Activated naive CD8-positive, alpha-beta T cell (primary cell): Measurements from ENCODE around the gene MRPL20.
"Not testable (repeated sequence)": the region's sequence is repeated elsewhere in the genome, so short reads cannot be mapped to it uniquely, and the experiment has no call there.

Experiments
- H3K27ac Mint-ChIP-seq: one replicate; pipeline ENCODE4 v1.8.0; 2021; ENCODE audit warnings: mixed read lengths
- H3K27me3 Mint-ChIP-seq: one replicate; pipeline ENCODE4 v1.8.0; 2021; ENCODE audit warnings: mixed read lengths
- H3K36me3 Mint-ChIP-seq: one replicate; pipeline ENCODE4 v1.8.0; 2021; ENCODE audit warnings: mixed read lengths
- H3K4me1 Mint-ChIP-seq: one replicate; pipeline ENCODE4 v1.8.0; 2021; ENCODE audit warnings: low read depth, mixed read lengths
- H3K4me3 Mint-ChIP-seq: one replicate; pipeline ENCODE4 v1.8.0; 2021; ENCODE audit warnings: mild to moderate bottlenecking, mixed read lengths
- H3K9me3 Mint-ChIP-seq: one replicate; pipeline ENCODE4 v1.8.0; 2021; ENCODE audit warnings: low read depth, mixed read lengths

The MRPL20 gene

DNA sequence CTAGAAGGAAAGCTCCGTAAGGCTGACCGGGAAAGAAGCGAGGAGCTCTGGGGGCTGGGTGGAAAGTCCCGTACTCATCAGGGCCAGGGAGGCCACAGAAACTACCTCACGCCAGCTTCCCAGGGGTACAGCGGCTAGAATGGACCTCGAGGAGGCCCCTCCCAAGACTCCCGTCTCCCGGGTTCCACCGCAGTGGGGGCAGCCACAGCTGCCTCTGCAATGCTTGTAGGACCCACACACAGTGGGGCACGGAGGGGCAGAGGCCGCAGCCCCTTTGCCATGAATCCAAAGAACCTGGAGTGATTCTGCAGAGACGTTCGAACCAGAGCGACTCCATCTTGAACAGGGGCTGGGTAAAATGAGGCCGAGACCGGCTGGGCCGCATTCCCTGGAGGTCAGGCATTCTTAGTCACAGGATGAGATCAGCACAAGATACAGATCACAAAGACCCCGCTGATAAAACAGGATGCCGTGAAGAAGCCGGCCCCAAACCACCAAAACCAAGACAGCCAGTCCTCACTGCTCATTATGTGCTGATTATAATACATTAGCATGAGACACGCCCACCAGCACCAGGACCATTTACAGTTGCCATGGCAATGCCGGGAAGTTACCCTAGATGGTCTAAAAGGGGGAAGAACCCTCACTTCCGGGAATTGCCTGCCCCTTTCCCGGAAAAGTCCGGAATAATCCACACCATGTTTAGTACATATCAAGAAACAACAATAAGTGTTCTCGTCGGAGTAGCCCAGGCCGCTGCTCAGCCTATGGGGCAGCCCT lies 15.6 kb upstream of the MRPL20 start:
- Mint-ChIP-seq H3K27ac (no peak overlapping the region), H3K9me3 (no peaks in the 10 kb centered on the region), H3K4me3 (no peak overlapping the region)

DNA sequence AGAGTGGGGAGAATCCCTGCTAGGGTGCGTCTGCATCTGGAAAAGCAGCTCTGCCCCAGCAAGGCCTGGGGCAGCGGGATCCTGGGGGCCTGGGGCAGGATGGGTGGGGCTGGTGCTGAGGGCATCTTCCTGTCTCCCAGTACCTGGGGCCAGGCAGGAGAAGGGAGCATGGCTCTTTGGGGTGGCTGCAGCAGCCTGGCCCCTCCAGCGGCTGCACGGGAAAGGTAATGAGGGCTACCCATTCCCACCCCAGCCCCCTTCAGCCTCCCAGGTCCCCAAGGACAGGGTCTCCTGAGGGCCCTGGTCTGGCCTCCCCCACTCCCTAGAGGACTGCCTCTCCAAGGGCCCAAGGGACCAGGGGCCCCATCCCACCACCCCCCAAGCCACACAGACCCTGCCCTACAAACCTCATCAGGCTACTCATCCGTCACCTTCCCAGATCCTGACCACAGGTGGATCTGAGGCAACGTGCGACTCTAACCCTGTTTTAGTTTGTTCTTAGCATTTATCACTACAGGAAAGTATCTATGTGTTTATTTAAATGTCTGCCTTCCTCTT lies 14.9 kb upstream of the MRPL20 start:
- Mint-ChIP-seq H3K36me3 (no peaks in the 10 kb centered on the region), H3K4me3 (no peak overlapping the region), H3K9me3 (no peaks in the 10 kb centered on the region), H3K4me1 (peaks cover 2% of the 10 kb centered on the region), H3K27ac (no peak overlapping the region), H3K27me3 (no peaks in the 10 kb centered on the region)

More for the DNA sequence above, 15.6 kb upstream of the MRPL20 start:
- H3K4me1 Mint-ChIP-seq = peaks cover 2% of the 10 kb centered on the region
- no peaks in the 10 kb centered on the region for H3K36me3 Mint-ChIP-seq
- H3K27me3 Mint-ChIP-seq = no peaks in the 10 kb centered on the region

DNA sequence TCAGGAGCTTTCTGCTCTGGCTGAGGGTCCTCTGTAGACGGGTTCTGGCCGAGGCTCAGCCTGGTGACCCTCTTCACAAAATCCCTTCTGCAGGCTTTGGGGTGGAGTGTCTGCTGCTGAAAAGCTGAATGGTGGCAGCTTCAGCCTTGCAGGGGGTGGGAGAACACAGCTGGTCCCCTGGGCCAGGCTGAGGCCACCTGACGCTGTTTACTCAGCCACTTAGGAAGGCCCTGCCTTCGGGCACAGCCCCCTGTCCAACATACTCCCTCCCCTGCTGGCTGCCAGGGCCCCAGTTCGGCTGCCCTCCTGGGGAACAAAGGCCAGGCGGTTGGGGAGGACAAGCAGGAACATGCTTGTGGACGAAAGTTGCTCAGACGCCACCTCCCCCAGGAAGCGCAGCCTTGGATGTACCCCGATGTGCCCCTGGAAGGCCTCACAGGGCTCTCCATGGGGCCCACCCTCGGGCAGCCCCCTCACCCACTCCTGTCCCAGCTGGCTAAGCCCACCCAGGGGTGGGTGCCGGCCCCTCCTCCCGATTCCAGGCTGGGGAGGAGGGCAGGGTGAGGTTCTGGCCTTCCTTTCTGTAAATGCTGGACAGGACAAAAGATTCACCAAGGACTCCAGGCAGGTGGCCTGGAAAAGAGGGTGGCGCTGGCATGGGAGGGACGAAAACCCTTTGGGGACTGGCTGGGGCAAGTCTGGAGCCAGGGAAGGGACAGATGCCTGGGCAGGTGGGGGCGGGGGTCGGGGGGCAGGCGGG lies 14.2 kb upstream of the MRPL20 start, which contains the start of gene ANKRD65:
Gene ANKRD65, minus strand, starts transcription at position 130 of the 760 bp plus-strand sequence. CDS start 271 bp downstream, outside the sequence.
- Mint-ChIP-seq H3K4me3 (peak within 1 kb of the TSS; percentile 23), H3K4me1 (peaks cover 2% of the 10 kb centered on the region), H3K27ac (no peak within 1 kb of the TSS), H3K9me3 (no peaks in the 10 kb centered on the region), H3K36me3 (no peaks in the 10 kb centered on the region), H3K27me3 (no peaks in the 10 kb centered on the region)

DNA sequence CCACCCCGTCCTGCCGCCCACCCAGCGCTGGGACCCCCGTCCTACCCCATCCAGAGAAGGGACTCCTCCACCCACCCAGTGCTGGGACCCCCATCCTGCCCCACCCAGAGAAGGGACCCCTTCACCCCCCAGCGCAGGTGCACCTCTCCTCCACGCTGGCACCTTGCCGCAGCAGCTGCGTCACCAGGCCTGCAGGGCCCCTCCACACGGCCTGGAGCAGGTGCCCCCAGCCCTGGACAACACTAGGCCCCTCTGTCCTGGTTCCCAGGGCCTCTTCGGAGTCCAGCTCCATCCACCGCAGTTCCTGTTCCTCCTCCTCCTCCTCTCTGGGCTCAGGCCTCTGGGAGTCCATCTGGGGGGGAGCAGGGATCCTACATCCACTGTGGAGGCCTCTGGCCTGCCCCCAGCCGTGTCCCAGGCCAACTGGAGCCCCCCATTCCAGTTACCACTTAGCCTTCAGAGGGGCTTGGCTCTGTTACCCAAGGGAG lies 13.6 kb upstream of the MRPL20 start:
- H3K27me3 Mint-ChIP-seq = no peaks in the 10 kb centered on the region
- no peaks in the 10 kb centered on the region for H3K9me3 Mint-ChIP-seq
- H3K4me3 Mint-ChIP-seq = peak overlapping the region; percentile 3
- no peaks in the 10 kb centered on the region for H3K36me3 Mint-ChIP-seq
- H3K4me1 Mint-ChIP-seq = peaks cover 2% of the 10 kb centered on the region
- no peak overlapping the region for H3K27ac Mint-ChIP-seq

DNA sequence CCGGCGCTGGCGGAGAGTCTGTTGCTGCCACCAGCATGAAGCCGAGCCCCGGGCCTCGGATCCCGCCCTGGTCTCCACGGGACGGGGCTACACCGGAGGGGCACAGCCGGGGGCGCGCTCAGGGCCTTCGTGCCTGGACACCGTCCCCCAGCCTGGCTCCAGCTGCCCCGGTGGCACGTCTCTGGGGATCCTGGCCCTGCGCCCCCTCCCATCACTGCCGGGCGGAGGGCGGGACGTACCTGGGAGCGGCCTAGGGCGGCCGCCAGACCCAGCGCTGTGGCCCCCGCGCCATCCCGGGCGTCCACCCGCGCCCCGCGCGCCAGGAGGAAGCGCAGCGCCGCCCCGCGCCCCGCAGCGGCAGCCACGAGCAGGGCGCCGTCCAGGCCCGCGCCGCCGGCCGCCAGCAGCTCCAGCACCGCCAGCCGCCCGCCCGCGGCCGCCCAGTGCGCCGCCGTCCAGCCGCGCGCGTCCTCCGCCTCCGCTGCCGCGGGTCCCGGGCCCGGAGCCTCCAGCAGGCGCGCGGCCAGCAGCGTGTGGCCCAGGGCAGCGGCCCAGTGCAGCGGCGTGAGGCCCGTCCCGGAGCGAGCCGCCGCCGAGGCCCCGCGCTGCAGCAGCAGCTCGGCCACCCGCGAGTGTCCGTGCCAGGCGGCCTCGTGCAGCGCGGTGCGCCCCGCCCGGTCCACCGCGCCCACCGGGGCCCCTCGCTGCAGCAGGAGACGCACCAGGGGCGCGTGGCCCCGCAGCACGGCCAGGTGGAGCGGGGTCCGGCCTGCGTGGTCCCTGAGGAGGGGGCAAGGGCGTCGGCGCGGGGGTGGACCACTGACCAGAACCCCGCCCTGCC lies 12.9 kb upstream of the MRPL20 start:
- Mint-ChIP-seq H3K4me3 (no peak overlapping the region), H3K27ac (no peak overlapping the region), H3K27me3 (no peaks in the 10 kb centered on the region), H3K9me3 (no peaks in the 10 kb centered on the region), H3K4me1 (peaks cover 2% of the 10 kb centered on the region), H3K36me3 (no peaks in the 10 kb centered on the region)

DNA sequence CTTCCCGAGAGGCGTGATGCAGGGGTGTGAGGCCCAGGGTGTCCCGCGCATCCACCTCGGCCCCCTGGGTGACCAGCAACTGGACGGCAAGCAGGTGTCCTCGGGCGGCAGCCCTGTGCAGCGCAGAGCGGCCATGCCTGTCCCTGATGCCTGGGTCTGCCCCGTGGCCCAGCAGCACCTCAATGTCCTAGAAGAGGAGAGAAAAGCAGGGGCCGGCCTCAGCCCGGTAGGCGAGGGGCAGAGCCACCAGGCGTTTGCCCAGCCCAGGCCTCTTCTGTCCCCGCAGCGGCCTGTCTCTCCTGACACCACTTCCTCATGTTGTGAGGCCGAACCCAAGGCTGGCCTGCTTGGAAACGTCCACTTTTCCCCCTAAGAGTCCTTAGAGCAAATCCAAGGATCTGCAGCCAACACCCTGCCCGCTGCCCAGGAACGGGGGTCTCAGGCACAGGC lies 12.3 kb upstream of the MRPL20 start:
- Mint-ChIP-seq H3K4me1 (peaks cover 2% of the 10 kb centered on the region), H3K36me3 (no peaks in the 10 kb centered on the region), H3K4me3 (no peak overlapping the region), H3K27ac (no peak overlapping the region), H3K27me3 (no peaks in the 10 kb centered on the region), H3K9me3 (no peaks in the 10 kb centered on the region)

DNA sequence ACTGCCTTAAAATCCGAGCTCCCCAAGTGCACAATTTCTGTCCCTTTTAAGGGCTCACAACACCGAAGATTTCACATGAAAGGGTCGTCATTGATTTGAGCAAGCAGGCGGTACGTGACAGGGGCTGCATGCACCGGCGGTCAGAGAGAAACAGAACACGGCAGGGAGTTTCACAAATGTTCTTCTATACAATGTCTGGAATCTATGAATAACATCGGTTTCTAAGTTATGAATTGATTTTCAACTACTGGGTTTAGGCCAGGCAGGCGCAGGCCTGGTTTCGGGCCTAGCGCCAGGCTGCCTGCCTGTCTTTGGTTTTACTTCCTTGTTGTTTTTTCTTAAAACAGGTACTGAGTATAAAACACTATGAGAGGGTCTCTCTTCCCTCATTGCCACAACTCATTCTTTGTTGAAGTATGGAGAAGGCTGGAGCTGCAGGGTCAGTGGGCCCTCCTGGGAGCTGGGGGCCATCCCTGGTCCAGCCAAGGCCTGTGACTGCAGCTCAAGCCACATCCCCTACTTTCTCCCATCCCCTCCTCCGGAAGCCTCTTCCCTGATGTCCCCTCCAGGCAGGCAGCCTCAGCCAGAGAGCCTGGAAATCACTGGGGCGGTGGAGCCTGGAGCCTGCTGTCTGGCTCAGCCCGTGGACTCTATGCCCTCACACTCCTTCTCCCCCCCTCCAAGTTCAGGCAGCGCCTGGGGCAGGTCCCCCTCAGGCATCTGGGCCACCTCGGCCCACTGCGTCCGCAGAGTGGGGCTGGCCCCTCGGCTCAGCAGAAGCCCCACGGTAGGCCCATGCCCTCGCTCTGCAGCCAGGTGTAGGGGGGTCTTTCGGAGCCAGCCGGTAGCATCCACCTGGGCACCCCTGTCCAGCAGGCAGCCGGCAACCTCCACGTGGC lies 11.6 kb upstream of the MRPL20 start:
- no peaks in the 10 kb centered on the region for H3K27me3 Mint-ChIP-seq
- H3K36me3 Mint-ChIP-seq = no peaks in the 10 kb centered on the region
- peaks cover 2% of the 10 kb centered on the region for H3K4me1 Mint-ChIP-seq
- H3K4me3 Mint-ChIP-seq = no peak overlapping the region
- no peaks in the 10 kb centered on the region for H3K9me3 Mint-ChIP-seq
- H3K27ac Mint-ChIP-seq = no peak overlapping the region

DNA sequence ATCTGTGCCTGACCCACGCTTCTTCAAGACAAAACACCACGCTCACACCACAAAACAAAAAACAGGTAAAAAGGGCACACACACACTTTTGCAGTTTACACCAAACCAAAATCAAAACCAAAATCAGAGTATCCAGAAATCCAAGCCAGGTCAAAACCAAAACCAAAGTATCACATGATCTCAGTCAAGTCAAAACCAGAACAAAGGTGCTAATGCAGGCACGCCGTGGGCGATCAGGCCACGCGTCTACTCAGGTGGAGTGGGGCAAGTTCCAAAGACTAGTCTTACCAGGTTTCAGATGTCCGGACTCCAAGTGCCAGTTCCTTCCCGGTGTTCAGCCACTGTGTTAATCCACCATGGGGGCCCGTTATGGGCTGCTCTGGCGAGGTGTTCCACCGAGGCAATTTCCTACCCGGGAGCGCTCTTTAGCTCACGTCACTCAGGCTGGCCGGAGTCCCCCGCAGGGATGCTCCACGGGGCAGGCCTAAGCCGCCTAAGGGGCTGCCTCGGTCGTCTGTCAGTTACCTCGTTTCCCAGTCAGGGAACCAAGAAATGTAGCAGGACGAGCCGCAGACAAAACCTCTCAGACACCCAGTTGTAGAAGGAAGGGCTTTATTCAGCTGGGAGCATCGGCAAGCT lies 10.9 kb upstream of the MRPL20 start:
- H3K27ac Mint-ChIP-seq, H3K36me3 Mint-ChIP-seq, H3K4me1 Mint-ChIP-seq, H3K27me3 Mint-ChIP-seq, H3K9me3 Mint-ChIP-seq, H3K4me3 Mint-ChIP-seq: not testable (repeated sequence)

DNA sequence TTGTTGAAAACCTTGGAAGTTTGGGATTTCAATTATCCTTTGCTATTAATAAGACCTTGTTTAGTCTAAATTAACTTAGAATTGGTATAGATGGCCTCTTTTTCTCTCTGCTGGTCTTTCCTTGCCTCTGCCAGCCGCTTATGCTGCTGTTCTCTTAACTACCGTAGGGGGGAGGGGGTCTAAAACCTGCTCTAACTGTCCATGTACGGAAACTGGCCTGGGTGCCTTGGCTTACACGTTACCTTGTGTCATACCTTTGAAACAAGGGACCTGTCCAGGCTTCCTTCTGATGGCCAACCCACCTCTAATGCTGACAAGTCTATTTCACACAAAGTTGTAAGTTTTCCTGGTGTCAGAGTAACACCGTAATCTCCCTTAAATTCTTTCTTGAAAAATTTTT lies 10.3 kb upstream of the MRPL20 start:
- H3K4me3 Mint-ChIP-seq, H3K9me3 Mint-ChIP-seq, H3K27ac Mint-ChIP-seq, H3K27me3 Mint-ChIP-seq, H3K4me1 Mint-ChIP-seq, H3K36me3 Mint-ChIP-seq: not testable (repeated sequence)

DNA sequence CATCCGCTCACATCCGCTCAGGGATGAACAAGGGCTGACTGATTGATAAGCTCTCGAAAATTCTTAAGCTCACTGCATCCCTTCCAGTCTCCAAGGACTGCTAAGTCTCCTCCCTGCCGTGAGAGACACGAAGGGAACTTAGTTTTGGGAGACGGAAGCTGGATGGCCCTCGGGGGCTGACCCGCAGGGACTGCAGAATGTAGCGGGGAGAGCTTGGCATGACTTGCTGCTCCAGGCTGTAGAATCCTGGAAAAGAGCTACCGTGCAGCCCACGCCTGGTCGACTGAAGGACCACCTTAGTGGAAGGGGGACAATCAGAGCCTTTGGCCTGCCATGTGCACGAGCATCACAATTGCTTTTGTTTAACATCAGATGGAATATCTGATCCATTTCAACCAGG lies 8.7 kb upstream of the MRPL20 start:
- H3K27ac Mint-ChIP-seq = no peak overlapping the region
- H3K4me3 Mint-ChIP-seq = no peak overlapping the region

DNA sequence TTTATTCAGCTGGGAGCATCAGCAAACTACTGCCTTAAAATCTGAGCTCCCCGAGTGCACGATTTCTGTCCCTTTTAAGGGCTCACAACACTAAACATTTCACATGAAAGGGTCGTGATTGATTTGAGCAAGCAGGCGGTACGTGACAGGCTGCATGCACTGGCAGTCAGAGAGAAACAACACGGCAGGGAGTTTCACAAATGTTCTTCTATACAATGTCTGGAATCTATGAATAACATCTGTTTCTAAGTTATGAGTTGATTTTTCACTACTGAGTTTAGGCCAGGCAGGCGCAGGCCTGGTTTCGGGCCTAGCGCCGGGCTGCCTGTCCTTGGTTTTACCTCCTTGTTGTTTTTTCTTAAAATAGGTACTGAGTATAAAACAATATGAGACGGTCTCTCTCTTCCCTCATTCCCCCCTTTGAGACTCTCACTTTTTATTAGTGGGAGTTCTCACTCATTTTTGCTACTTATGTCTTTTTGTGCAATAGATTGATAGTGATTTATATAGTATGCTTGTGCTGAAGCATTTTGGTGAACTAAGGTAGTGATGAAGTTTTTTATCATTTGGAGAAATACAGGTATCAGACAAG lies 5.3 kb upstream of the MRPL20 start:
- H3K27ac Mint-ChIP-seq, H3K36me3 Mint-ChIP-seq, H3K9me3 Mint-ChIP-seq, H3K4me3 Mint-ChIP-seq, H3K27me3 Mint-ChIP-seq: not testable (repeated sequence)
- peaks cover 17% of the 10 kb centered on the region for H3K4me1 Mint-ChIP-seq

More for the DNA sequence above, 8.7 kb upstream of the MRPL20 start:
- Mint-ChIP-seq H3K27me3 (no peaks in the 10 kb centered on the region), H3K4me1 (peaks cover 2% of the 10 kb centered on the region), H3K9me3 (no peaks in the 10 kb centered on the region), H3K36me3 (no peaks in the 10 kb centered on the region)

DNA sequence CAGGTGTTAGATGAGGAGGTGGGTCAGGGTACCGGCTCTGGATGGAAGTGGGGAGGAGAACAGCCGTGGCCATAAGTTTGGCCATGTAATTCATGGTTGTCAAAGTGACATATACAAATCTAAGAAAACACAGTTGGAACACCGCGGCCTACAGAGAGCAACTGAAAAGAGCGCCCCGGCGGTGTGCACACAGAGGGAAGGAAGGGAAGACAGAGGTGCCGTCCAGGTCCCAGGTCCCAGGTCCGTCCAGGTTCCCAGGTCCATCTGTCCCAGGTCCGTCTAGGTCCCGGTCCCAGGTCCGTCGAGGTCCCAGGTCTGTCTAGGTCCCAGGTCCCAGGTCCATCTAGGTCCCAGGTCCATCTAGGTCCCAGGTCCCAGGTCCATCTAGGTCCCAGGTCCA lies 4.5 kb upstream of the MRPL20 start:
- Mint-ChIP-seq H3K9me3 (no peaks in the 10 kb centered on the region), H3K36me3 (peaks cover 2% of the 10 kb centered on the region), H3K4me3 (no peak overlapping the region), H3K27ac (peak overlapping the region; percentile 34), H3K27me3 (no peaks in the 10 kb centered on the region), H3K4me1 (peaks cover 19% of the 10 kb centered on the region)

DNA sequence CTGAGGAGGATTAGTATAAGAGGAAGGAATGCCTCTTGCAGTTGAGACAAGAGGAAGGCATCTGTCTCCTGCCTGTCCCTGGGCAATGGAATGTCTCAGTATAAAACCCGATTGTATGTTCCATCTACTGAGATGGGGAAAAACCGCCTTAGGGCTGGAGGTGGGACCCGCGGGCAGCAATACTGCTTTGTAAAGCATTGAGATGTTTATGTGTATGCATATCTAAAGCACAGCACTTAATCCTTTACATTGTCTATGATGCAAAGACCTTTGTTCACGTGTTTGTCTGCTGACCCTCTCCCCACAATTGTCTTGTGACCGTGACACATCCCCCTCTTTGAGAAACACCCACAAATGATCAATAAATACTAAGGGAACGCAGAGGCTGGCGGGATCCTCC lies 3.1 kb upstream of the MRPL20 start:
- H3K27me3 Mint-ChIP-seq, H3K9me3 Mint-ChIP-seq, H3K36me3 Mint-ChIP-seq: not testable (repeated sequence)
- Mint-ChIP-seq H3K4me3 (peak overlapping the region; percentile 71), H3K4me1 (peaks cover 26% of the 10 kb centered on the region), H3K27ac (peak overlapping the region; percentile 74)
